ENCODE data around the gene NFATC2.

GRCh38 chr20:51516855-51517254, 25.7 kb downstream of the NFATC2 start:
- no peak for TF ChIP-seq TARDBP (IDR thresholded peaks at IDR 0.05)
- no peak for TF ChIP-seq BHLHE40 (IDR thresholded peaks at IDR 0.05; ENCODE audit: borderline replicate concordance)
